Measurements from ENCODE around the gene RPS3.
"Not testable (repeated sequence)": the region's sequence is repeated elsewhere in the genome, so short reads cannot be mapped to it uniquely, and the experiment has no call there.

The RPS3 gene

GRCh38 chr11:75355051-75355450 is 44.3 kb upstream of the RPS3 start:
- H3K4me2 ChIP-seq (ENCODE audit: low read length): no peak overlapping the region
- H3K4me1 ChIP-seq (ENCODE audit: control insufficient read depth in 1 of 2, insufficient read depth in 2 of 2, low read length in 2 of 2): peaks cover 20% of the 10 kb centered on the region in 2 experiments
- no peaks in the 10 kb centered on the region for H3K36me3 ChIP-seq (ENCODE audit: control insufficient read depth in 1 of 2, insufficient read depth in 2 of 2, low read length in 2 of 2)
- WGBS (ENCODE audit: extremely low coverage, insufficient coverage, insufficient read length): no CpG with 5 or more reads among the region's 10 CpGs
- no peak overlapping the region for H2BK120ac ChIP-seq (ENCODE audit: insufficient read depth, low read length, poor library complexity)
- H3K4me3 ChIP-seq (ENCODE audit: low read depth, low read length): no peak overlapping the region
- no peak overlapping the region for H2BK5ac ChIP-seq (ENCODE audit: low read depth, low read length, poor library complexity)
- no peaks in the 10 kb centered on the region for H3K27me3 ChIP-seq (ENCODE audit: insufficient read depth, low read length)
- H2AFZ ChIP-seq (ENCODE audit: insufficient read depth, low read length, poor library complexity): no peak overlapping the region
- H3K9me3 ChIP-seq (ENCODE audit: insufficient read depth, low read depth, low read length): peaks cover 2% of the 10 kb centered on the region
- H2AK5ac ChIP-seq (ENCODE audit: low read length): no peak overlapping the region
- H3K27ac ChIP-seq (ENCODE audit: low read depth, low read length): no peak overlapping the region
- H2BK12ac ChIP-seq (ENCODE audit: low read length): no peak overlapping the region
- no peak overlapping the region for H3K4ac ChIP-seq (ENCODE audit: low read depth, low read length)
- no peak overlapping the region for H3K9ac ChIP-seq (ENCODE audit: low read length)
- H3K14ac ChIP-seq (ENCODE audit: low read length): no peak overlapping the region
- no peak overlapping the region for H4K12ac ChIP-seq (ENCODE audit: low read depth, low read length)
- H3K18ac ChIP-seq (ENCODE audit: low read length): no peak overlapping the region
- no peak overlapping the region for H3K23ac ChIP-seq (ENCODE audit: low read length)
- no peak overlapping the region for H4K8ac ChIP-seq (ENCODE audit: low read depth, low read length)
- H4K91ac ChIP-seq (ENCODE audit: low read depth, low read length): no peak overlapping the region
- DNase-seq: no peak
- H3K79me2 ChIP-seq (ENCODE audit: control insufficient read depth, insufficient read depth, low read length, poor library complexity): peaks cover 16% of the 10 kb centered on the region
- peaks cover 23% of the 10 kb centered on the region for H3K79me1 ChIP-seq (ENCODE audit: low read length)

DNA sequence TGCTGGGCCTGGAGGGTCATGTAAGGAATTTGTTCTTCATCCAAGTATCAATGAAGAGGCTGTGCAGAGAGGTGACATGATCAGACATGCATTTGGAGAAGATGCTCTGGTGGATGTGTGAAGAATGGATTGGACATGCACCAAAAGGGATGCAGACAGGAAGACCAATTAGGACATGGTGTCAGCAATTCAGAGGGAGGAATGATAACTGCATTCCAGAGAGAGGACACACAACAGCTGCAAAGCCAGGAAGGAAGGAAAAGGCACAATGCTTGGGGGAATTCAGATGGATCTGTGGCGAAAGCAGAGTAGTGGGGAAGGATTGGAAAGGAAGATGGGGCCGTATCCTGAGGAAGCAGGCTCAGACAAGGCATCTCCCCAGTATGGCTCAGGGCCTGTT is 42.7 kb upstream of the RPS3 start:
- peaks cover 2% of the 10 kb centered on the region for H3K9me3 ChIP-seq (ENCODE audit: insufficient read depth, low read depth, low read length)
- no peak overlapping the region for H3K4me2 ChIP-seq (ENCODE audit: low read length)

GRCh38 chr11:75362285-75362684 is 37.0 kb upstream of the RPS3 start:
- not testable (repeated sequence) for H3K9me3 ChIP-seq (ENCODE audit: insufficient read depth, low read depth, low read length); H3K18ac ChIP-seq (ENCODE audit: low read length); H3K4me2 ChIP-seq (ENCODE audit: low read length); H4K8ac ChIP-seq (ENCODE audit: low read depth, low read length); H3K79me2 ChIP-seq (ENCODE audit: control insufficient read depth, insufficient read depth, low read length, poor library complexity); H3K4me3 ChIP-seq (ENCODE audit: low read depth, low read length); H2BK12ac ChIP-seq (ENCODE audit: low read length); DNase-seq; H3K9ac ChIP-seq (ENCODE audit: low read length); H2AK5ac ChIP-seq (ENCODE audit: low read length); H2AFZ ChIP-seq (ENCODE audit: insufficient read depth, low read length, poor library complexity); H2BK120ac ChIP-seq (ENCODE audit: insufficient read depth, low read length, poor library complexity); H3K4me1 ChIP-seq (ENCODE audit: control insufficient read depth in 1 of 2, insufficient read depth in 2 of 2, low read length in 2 of 2); H3K23ac ChIP-seq (ENCODE audit: low read length); H4K12ac ChIP-seq (ENCODE audit: low read depth, low read length); H3K36me3 ChIP-seq (ENCODE audit: control insufficient read depth in 1 of 2, insufficient read depth in 2 of 2, low read length in 2 of 2); H4K91ac ChIP-seq (ENCODE audit: low read depth, low read length); H3K79me1 ChIP-seq (ENCODE audit: low read length); H3K27me3 ChIP-seq (ENCODE audit: insufficient read depth, low read length); H3K4ac ChIP-seq (ENCODE audit: low read depth, low read length); H3K14ac ChIP-seq (ENCODE audit: low read length); H2BK5ac ChIP-seq (ENCODE audit: low read depth, low read length, poor library complexity); H3K27ac ChIP-seq (ENCODE audit: low read depth, low read length)
- no CpG with 5 or more reads among the region's 4 CpGs for WGBS (ENCODE audit: extremely low coverage, insufficient coverage, insufficient read length)

More for the DNA sequence above, 42.7 kb upstream of the RPS3 start:
- H3K18ac ChIP-seq (ENCODE audit: low read length): no peak overlapping the region
- peaks cover 8 to 9% of the 10 kb centered on the region in 2 experiments for H3K4me1 ChIP-seq (ENCODE audit: control insufficient read depth in 1 of 2, insufficient read depth in 2 of 2, low read length in 2 of 2)
- H2BK12ac ChIP-seq (ENCODE audit: low read length): no peak overlapping the region
- no peak overlapping the region for H3K4me3 ChIP-seq (ENCODE audit: low read depth, low read length)
- H4K12ac ChIP-seq (ENCODE audit: low read depth, low read length): no peak overlapping the region
- H3K36me3 ChIP-seq (ENCODE audit: control insufficient read depth in 1 of 2, insufficient read depth in 2 of 2, low read length in 2 of 2): no peaks in the 10 kb centered on the region
- H2AFZ ChIP-seq (ENCODE audit: insufficient read depth, low read length, poor library complexity): no peak overlapping the region
- H3K9ac ChIP-seq (ENCODE audit: low read length): no peak overlapping the region
- H2BK120ac ChIP-seq (ENCODE audit: insufficient read depth, low read length, poor library complexity): no peak overlapping the region
- no peak overlapping the region for H3K27ac ChIP-seq (ENCODE audit: low read depth, low read length)
- no peak overlapping the region for H4K91ac ChIP-seq (ENCODE audit: low read depth, low read length)
- H3K79me1 ChIP-seq (ENCODE audit: low read length): peaks cover 8% of the 10 kb centered on the region
- H2BK5ac ChIP-seq (ENCODE audit: low read depth, low read length, poor library complexity): no peak overlapping the region
- H3K23ac ChIP-seq (ENCODE audit: low read length): no peak overlapping the region
- H2AK5ac ChIP-seq (ENCODE audit: low read length): no peak overlapping the region
- H3K79me2 ChIP-seq (ENCODE audit: control insufficient read depth, insufficient read depth, low read length, poor library complexity): peaks cover 4% of the 10 kb centered on the region
- no peak for DNase-seq
- no peak overlapping the region for H3K14ac ChIP-seq (ENCODE audit: low read length)
- H4K8ac ChIP-seq (ENCODE audit: low read depth, low read length): no peak overlapping the region
- no CpG with 5 or more reads among the region's 2 CpGs for WGBS (ENCODE audit: extremely low coverage, insufficient coverage, insufficient read length)
- no peak overlapping the region for H3K4ac ChIP-seq (ENCODE audit: low read depth, low read length)
- H3K27me3 ChIP-seq (ENCODE audit: insufficient read depth, low read length): no peaks in the 10 kb centered on the region

- no peak overlapping the region for H2AK5ac ChIP-seq (ENCODE audit: low read length)
- H3K79me2 ChIP-seq (ENCODE audit: control insufficient read depth, insufficient read depth, low read length, poor library complexity): no peaks in the 10 kb centered on the region
- H2AFZ ChIP-seq (ENCODE audit: insufficient read depth, low read length, poor library complexity): no peak overlapping the region
- no peak overlapping the region for H4K91ac ChIP-seq (ENCODE audit: low read depth, low read length)
- H3K79me1 ChIP-seq (ENCODE audit: low read length): no peaks in the 10 kb centered on the region
- no peaks in the 10 kb centered on the region for H3K27me3 ChIP-seq (ENCODE audit: insufficient read depth, low read length)
- WGBS (ENCODE audit: extremely low coverage, insufficient coverage, insufficient read length): no CpG with 5 or more reads among the region's 2 CpGs
- no peak overlapping the region for H3K18ac ChIP-seq (ENCODE audit: low read length)
- no peak overlapping the region for H3K23ac ChIP-seq (ENCODE audit: low read length)
- H3K14ac ChIP-seq (ENCODE audit: low read length): no peak overlapping the region
- no peak overlapping the region for H3K27ac ChIP-seq (ENCODE audit: low read depth, low read length)
- no peak overlapping the region for H4K8ac ChIP-seq (ENCODE audit: low read depth, low read length)
- H2BK12ac ChIP-seq (ENCODE audit: low read length): no peak overlapping the region
- H2BK5ac ChIP-seq (ENCODE audit: low read depth, low read length, poor library complexity): no peak overlapping the region
- no peaks in the 10 kb centered on the region for H3K36me3 ChIP-seq (ENCODE audit: control insufficient read depth in 1 of 2, insufficient read depth in 2 of 2, low read length in 2 of 2)
- no peaks in the 10 kb centered on the region for H3K9me3 ChIP-seq (ENCODE audit: insufficient read depth, low read depth, low read length)
- no peak overlapping the region for H3K4me3 ChIP-seq (ENCODE audit: low read depth, low read length)
- no peaks in the 10 kb centered on the region for H3K4me1 ChIP-seq (ENCODE audit: control insufficient read depth in 1 of 2, insufficient read depth in 2 of 2, low read length in 2 of 2)
- peak in 1 of 2 donors; percentile 26 for DNase-seq
- no peak overlapping the region for H3K4me2 ChIP-seq (ENCODE audit: low read length)
- no peak overlapping the region for H3K4ac ChIP-seq (ENCODE audit: low read depth, low read length)
- H4K12ac ChIP-seq (ENCODE audit: low read depth, low read length): no peak overlapping the region
- H3K9ac ChIP-seq (ENCODE audit: low read length): no peak overlapping the region
- no peak overlapping the region for H2BK120ac ChIP-seq (ENCODE audit: insufficient read depth, low read length, poor library complexity)
Measured at GRCh38 chr11:75365711-75366181, 33.6 kb upstream of the RPS3 start.

All from trophoblast cell (in vitro differentiated cells and primary cell).